ENCODE results near the gene ATP10A.

DNA sequence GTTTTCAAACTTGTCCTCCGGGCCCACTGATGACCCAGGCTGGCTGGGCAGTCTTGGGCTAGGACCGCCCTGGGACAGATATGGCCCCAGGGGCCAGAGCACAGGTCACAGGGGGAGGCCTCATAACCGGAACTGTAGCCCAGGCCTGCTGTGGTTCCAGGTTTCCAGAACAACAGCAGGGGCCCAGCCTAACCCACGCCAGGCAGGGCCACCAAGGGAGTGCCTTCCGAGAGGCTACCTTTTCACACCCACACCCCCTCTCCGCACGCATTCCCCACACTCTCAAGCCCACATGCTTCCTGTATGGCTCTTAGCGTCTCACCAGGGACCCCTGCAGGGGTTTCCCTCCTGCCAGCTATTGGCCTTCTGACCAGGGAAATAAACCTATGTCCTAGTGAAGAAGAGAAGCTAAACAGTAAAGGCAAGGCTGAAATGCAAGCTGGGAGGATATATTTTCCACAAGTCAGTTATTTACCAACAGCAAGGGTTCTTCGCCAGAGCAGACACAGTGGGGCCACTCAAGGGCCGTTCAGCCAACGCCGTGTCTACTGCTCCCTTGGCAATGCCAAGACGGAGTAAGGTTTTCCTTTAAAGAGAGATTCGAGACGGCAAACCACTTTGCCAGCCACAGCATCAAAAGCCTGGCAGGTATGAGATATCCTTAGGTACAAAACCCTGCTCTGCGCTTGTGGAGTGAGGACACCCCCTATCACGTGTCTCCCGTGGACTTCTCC lies 135.1 kb downstream of the ATP10A start:
- no peak for TF ChIP-seq SMC3 (conservative IDR thresholded peaks at IDR 0.05; ENCODE audit: poor library complexity)
- TF ChIP-seq TAF1 (IDR thresholded peaks at IDR 0.05; ENCODE audit: low read depth): no peak
- TF ChIP-seq, protein P1, sequence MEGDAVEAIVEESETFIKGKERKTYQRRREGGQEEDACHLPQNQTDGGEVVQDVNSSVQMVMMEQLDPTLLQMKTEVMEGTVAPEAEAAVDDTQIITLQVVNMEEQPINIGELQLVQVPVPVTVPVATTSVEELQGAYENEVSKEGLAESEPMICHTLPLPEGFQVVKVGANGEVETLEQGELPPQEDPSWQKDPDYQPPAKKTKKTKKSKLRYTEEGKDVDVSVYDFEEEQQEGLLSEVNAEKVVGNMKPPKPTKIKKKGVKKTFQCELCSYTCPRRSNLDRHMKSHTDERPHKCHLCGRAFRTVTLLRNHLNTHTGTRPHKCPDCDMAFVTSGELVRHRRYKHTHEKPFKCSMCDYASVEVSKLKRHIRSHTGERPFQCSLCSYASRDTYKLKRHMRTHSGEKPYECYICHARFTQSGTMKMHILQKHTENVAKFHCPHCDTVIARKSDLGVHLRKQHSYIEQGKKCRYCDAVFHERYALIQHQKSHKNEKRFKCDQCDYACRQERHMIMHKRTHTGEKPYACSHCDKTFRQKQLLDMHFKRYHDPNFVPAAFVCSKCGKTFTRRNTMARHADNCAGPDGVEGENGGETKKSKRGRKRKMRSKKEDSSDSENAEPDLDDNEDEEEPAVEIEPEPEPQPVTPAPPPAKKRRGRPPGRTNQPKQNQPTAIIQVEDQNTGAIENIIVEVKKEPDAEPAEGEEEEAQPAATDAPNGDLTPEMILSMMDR (IDR thresholded peaks at IDR 0.05; ENCODE audit: poor library complexity, severe bottlenecking): no peak
- no peak for TF ChIP-seq POLR2AphosphoS5 (IDR thresholded peaks at IDR 0.05)
- no peak for TF ChIP-seq EZH2 (IDR thresholded peaks at IDR 0.05; ENCODE audit: borderline replicate concordance, insufficient read depth, low read length, poor library complexity, severe bottlenecking)
- TF ChIP-seq EP300 (conservative IDR thresholded peaks at IDR 0.05; ENCODE audit: poor library complexity, severe bottlenecking): no peak
- TF ChIP-seq, protein P2, sequence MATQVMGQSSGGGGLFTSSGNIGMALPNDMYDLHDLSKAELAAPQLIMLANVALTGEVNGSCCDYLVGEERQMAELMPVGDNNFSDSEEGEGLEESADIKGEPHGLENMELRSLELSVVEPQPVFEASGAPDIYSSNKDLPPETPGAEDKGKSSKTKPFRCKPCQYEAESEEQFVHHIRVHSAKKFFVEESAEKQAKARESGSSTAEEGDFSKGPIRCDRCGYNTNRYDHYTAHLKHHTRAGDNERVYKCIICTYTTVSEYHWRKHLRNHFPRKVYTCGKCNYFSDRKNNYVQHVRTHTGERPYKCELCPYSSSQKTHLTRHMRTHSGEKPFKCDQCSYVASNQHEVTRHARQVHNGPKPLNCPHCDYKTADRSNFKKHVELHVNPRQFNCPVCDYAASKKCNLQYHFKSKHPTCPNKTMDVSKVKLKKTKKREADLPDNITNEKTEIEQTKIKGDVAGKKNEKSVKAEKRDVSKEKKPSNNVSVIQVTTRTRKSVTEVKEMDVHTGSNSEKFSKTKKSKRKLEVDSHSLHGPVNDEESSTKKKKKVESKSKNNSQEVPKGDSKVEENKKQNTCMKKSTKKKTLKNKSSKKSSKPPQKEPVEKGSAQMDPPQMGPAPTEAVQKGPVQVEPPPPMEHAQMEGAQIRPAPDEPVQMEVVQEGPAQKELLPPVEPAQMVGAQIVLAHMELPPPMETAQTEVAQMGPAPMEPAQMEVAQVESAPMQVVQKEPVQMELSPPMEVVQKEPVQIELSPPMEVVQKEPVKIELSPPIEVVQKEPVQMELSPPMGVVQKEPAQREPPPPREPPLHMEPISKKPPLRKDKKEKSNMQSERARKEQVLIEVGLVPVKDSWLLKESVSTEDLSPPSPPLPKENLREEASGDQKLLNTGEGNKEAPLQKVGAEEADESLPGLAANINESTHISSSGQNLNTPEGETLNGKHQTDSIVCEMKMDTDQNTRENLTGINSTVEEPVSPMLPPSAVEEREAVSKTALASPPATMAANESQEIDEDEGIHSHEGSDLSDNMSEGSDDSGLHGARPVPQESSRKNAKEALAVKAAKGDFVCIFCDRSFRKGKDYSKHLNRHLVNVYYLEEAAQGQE (IDR thresholded peaks at IDR 0.05; ENCODE audit: borderline replicate concordance): no peak
- TF ChIP-seq MXI1 (conservative IDR thresholded peaks at IDR 0.05; ENCODE audit: poor library complexity, severe bottlenecking): no peak

All from neural cell (in vitro differentiated cells).